GM19372 (cell line): ENCODE measurements around the gene DIS3.
"Not testable (repeated sequence)": the region's sequence is repeated elsewhere in the genome, so short reads cannot be mapped to it uniquely, and the experiment has no call there.

ENCODE experiments used
- ATAC-seq: cut with Tn5 transposase; IDR thresholded peaks from one replicate; pipeline ENCODE4 v1.9.1; 2021; ENCODE audit warnings: mild to moderate bottlenecking, low read depth, moderate library complexity; ENCODE audit not compliant: unreplicated experiment

Gene DIS3, protein sequence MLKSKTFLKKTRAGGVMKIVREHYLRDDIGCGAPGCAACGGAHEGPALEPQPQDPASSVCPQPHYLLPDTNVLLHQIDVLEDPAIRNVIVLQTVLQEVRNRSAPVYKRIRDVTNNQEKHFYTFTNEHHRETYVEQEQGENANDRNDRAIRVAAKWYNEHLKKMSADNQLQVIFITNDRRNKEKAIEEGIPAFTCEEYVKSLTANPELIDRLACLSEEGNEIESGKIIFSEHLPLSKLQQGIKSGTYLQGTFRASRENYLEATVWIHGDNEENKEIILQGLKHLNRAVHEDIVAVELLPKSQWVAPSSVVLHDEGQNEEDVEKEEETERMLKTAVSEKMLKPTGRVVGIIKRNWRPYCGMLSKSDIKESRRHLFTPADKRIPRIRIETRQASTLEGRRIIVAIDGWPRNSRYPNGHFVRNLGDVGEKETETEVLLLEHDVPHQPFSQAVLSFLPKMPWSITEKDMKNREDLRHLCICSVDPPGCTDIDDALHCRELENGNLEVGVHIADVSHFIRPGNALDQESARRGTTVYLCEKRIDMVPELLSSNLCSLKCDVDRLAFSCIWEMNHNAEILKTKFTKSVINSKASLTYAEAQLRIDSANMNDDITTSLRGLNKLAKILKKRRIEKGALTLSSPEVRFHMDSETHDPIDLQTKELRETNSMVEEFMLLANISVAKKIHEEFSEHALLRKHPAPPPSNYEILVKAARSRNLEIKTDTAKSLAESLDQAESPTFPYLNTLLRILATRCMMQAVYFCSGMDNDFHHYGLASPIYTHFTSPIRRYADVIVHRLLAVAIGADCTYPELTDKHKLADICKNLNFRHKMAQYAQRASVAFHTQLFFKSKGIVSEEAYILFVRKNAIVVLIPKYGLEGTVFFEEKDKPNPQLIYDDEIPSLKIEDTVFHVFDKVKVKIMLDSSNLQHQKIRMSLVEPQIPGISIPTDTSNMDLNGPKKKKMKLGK

DNA sequence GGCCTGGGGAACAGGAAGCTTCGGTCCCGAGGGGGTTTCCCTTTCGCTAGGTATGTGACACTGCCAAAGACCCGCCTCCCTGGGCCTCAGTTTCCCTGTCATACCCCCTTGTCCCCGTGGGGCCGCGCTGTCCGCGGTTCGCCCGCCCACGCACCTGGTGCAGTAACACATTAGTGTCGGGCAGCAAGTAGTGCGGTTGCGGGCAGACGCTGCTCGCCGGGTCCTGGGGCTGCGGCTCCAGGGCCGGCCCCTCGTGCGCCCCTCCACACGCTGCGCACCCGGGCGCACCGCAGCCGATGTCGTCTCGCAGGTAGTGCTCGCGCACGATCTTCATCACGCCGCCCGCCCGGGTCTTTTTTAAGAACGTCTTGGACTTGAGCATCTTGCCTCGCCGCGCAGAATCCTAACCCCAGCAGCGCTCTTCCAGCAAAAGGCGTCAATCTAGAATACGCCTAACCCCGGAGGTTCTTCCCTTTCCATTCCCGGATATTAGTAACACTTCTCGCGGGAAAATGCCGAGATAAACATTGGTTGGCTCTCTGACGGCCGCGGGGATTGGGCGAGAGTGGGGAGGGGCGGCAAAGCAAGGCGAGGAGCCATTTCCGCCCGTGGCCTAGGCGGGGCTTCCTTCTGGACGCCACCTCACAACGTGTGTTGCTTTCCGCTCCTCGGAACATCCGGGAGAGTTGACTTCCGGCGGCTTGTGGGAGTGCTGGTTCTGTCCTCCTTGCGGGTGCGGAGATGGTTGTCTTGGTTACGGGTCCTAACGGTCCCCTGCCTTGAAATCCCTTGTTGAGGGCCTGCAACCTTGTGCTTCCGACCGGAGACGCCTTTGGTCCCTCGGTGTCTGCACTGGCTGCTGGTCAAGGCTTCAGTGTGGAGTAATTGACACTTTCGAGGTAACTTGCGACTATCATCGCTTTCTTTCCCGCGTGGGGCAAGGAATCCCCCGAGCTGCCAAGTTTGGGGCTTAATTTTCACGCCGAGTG, at the start of gene DIS3, which contains the start of gene PIBF1:
TSS of gene DIS3 (minus strand) at position 450 of the 989 bp plus-strand sequence. CDS start at position 382, 68 bp downstream.
TSS of gene PIBF1 (plus strand) at position 683 of the 989 bp plus-strand sequence. CDS start 1,337 bp downstream, outside the sequence.
- peak; percentile 95 for ATAC-seq

DNA sequence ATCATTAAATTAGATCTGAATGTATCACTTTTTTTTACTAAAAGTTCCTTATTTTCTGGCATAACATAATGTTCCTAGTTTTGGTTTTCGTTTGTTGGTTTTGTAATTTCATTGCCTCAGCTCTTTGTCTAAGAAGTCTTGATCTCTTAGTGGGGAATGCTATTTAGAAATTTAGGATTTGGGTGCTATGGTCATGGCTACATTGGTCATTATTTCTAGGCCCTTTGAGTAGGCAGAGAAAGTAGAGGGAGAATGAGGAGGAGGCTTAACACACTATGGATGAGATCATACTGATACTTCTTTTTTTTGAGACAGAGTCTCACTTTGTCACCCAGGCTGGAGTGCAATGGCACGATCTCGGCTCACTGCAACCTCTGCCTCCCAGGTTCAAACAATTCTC, 42.0 kb upstream of the DIS3 start:
- ATAC-seq: no peak

DNA sequence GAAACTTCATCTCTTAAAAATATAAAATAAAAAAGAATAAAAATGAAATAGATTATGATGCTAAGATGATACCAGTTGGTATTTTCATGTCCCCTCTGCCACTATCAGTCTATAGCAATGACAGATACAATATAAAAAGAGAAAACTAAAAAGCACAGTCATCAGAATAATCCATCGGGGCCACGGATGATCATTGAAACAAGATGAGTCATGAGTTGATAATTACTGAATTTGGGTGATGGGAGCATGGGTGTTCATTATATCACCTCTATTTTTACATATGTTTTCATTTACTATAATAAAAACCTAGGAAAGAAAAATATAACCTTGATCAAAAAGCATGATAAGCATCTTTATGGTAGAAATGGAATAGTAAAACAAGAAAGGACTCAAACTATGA, 41.4 kb upstream of the DIS3 start:
- ATAC-seq: no peak

DNA sequence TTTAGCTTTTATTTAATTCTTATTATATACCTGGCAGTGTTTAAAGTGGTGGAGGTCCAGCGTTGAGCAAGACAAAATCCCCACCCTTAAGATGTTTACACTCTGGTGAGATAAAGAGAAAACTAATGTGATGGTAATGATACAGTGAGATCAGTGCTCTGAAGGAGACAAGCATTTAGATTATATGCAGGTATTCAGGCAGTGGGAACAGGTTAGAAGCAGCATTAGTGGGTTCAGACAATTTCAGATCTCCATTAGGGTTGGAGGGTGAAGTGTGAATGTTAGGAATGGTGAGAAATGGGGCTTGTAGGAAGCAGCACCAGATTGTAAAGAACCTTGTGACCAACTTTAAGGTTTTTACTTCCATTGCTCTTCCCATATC, 39.2 kb upstream of the DIS3 start:
- no peak for ATAC-seq

DNA sequence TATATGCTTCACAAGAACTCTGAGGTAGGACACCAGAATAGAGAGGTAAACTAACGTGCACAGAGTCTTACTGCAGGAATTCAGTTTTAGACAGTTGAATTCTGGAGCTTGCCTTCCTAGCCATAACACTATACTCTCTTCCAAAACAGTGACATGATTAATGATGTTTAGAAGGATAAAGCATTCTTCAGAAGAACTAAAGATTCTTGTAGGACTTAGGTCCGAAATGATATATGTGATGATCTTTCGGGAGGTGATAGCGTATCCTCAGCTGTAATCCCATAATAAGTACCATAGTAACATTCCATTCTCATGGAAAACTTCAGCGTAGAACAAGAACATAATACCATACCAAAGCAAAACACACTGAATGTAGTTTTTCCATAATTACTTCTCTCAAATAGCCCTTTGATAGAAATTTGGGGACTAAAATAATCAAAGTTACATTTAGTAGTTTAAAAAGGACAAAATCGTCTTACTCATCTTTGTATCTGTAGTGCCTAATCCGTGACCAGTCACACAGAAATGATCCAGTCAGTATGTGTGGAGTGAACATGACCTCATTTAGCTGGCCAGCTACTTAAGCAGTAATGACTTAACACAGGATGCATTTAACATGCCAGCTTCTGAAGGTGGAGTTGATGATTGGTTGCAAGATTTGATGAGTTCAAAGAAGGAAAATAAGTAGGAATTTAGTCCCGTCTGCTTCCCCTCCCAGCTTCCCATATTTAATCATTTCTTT, 38.6 kb upstream of the DIS3 start:
- ATAC-seq: no peak

DNA sequence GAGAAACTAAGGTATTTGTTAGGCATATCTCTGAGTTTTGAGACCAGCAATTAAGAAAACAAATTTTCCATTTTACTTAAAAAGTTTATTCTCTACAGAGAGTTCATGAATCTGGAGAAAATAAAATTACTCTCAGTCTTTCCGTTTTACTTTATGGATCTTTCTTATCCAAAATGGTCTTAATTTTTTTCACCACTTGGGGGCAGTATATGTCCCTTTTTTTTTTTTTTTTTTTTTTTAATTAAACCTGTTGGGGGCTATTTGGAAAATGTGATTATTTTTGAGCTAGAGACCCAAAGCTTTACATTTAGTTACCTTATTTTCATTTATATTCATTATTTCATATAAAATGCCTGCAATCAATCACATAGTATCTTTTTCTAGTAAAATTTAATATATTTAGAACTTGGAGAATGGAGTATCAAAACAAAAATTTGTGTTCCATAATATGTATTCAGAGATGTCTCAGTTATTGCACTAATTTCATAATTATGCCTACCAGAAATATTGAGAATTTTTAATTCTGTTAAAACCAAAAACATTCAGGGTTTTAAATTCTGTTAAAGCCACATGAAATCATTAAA, 27.3 kb upstream of the DIS3 start:
- ATAC-seq: no peak

DNA sequence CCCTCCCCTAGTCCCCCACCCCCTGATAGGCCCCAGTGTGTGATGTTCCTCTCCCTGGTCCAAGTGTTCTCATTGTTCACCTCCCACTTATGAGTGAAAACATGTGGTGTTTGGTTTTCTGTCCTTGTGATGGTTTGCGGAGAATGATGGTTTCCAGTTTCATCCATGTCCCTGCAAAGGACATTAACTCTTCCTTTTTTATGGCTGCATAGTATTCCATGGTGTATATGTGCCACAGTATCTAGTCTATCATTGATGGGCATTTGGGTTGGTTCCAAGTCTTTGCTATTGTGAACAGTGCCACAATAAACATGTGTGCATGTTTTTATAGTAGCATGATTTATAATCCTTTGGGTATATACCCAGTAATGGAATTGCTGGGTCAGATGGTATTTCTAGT, 24.8 kb upstream of the DIS3 start:
- not testable (repeated sequence) for ATAC-seq

DNA sequence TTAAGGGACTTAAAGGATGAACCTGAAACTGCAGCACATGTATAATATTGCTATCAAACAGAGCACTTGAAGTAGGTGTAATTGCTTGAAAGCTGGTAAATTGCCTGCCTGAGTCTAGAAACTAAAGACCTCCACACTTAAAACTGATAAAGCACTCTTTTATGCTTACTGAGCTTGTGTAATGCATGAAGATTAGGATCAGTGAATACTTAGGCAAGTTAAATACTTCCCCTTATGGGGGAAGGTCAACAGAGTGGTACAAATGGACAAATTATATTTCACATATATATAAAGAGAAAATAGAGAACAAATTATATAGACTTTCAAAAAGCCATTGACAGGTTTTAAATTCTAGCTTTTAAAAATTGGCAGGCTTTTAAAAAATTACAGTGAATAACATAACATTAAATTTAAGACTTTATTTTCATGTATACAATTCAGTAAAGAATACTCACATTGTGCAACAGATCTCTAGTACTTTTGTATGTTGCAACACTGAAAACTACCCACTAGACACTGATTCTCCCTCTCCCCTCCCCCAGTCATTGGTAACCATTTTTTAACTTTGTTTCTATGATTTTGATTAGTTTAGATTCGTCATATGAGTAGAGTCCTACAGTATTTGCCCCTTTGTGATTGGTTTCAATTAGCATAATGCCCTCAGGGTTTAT, 24.1 kb upstream of the DIS3 start:
- ATAC-seq: no peak

DNA sequence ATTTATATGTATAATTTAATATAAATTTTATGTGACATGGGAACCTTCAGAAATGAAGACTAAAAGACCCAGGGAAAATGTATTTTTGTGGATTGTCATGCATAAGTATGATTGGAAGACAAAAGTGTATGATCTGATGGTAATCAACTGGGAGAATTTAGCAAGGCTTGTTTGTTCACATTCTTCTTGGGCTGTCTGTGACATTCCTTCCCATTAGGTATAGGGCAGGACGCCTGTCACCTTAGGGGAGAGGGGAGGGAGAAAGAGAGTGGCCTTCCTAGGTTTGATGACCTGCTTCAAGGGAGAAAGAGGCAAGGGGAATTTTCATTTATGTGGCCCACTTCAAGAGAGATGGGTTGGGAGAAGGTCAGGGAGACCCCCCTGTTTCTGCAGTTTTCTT, 22.6 kb upstream of the DIS3 start:
- ATAC-seq: no peak

DNA sequence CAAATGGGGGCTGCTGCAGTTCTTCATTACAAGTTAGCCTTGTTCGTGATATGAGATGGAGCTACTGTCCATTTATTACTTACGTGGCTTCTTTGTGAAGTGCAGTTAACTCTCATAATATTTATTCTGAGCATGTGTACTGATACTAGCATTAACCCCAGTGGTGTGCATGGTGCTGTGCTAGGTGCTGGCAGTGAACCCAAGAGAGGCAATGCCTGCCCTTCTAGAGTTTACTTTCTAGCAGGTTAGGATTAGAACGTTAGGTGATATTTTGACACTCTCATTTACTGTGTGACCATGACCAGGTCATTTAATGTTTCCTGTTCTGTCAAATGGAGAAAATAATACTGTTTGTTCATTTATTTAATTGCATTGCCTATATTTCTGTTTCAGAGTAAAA, 17.1 kb upstream of the DIS3 start:
- ATAC-seq: no peak

DNA sequence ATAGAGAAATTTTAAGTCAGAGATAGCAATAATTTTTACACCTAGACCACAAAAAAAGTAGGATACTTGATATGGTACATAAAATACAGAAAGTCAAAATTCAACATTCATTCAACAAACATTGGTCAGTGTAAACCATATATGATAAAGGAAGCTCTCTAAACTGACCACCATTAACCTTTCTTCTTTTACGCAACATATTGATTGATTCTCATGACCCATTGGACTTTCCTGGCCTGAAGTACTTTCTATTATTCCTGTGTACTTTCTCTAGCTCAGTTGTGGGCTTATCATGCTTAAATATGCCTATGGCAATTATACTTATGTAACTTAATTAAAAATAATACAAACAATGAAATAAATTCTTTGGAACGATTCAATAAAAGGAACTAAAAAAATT, 10.9 kb upstream of the DIS3 start:
- no peak for ATAC-seq

DNA sequence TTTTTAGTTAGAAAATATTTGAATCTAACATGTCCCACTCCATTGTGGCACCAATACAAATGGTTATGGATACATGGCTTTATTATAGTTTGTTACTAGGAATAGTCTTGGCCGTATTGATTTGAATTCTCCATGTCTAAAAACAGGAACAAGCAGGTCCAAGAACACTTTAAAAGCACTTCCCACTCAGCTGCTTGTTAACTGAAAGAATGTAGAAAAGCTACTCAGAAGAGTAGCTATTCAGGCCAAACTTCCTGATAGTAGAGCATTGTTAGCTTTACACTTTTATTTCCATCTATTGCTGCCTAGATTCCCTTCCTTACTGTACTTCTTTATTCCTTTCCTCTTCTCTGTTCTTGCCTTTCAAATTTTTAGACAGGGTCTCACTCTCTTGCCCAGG, 7.1 kb upstream of the DIS3 start:
- ATAC-seq: no peak

DNA sequence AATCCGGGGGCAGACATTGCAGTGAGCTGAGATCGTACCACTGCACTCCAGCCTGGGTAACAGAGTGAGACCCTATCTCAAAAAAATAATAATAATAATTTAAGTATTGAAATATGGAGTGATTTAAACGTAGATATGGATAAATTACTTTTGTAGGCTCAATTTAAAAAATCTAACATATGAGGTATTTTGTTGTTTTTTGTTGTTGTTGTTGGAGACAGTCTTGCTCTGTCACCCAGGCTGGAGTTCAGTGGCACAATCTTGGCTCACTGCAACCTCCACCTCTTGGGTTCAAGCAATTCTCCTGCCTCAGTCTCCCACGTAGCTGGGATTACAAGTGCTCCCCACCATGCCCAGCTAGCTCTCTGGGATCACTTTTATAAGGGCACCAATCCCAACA, 3.0 kb upstream of the DIS3 start:
- ATAC-seq: not testable (repeated sequence)

DNA sequence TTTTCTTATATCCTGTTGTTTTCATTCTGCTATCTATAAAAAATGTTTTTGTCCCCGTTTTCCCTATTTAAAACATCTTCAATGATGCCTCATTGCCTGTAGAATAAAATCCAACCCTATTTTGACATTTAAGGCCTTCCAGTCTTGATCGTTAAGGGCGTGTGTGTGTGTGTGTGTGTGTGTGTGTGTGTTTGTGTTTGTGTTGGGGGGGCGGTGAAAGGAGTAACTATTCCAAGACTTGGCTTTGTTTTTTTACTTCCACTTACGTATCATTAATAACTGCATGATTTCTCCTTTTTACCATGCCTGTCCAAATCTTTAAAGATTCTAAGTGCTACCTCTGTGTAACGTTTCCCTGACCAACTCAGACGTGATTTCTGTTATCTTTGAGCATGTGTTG, 1.0 kb upstream of the DIS3 start:
- ATAC-seq: no peak

DNA sequence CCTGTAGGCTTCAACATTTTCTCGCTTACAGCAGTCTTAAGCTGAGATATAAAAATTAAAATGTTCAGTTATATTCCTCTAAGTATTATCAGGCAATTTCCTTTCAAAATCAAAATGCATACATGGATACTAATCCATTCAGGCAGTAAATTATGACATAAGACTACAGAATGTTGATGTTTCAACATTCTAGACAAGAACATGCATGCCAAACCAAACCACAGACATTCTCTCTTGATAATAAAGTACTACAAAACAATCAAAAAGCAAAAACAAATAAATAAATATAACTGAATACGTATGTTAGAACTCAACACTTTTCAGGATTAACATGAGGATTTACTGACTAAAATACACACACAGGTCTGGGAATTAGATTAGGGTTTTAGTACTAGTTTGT, 7.7 kb downstream of the DIS3 start:
- ATAC-seq: no peak

DNA sequence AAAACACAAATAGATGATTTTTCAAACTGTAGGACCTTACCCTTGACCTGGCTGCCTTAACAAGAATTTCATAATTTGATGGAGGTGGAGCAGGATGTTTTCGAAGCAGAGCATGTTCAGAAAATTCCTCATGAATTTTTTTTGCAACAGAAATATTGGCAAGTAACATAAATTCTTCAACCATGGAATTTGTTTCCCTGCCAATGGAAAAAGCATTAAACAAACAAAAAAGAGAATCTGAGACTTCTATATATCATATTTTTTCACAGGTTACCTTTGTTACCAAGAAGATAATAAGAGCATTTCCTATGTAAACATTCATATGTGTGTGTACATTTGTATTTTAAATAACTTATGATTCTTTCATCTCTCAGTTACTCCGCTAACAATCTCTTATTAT, 18.3 kb downstream of the DIS3 start:
- ATAC-seq: no peak

DNA sequence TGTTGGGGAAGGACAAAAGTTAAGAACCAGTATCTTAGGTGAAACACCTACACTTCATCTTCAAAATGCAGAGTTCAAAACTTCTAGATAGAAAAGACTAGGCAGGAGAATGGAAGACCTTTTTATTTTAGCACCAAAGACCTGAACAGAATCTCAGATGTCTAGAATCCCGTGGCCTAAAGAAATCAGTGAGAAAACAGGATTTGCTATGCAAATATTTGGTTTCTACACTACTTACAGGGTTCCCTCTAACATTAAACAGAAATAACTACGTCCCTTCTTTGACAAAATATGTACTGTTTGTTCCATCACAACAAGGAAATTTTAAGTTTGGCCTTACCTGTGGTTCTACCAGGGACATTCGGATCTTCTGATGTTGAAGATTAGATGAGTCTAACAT, 21.5 kb downstream of the DIS3 start:
- no peak for ATAC-seq

DNA sequence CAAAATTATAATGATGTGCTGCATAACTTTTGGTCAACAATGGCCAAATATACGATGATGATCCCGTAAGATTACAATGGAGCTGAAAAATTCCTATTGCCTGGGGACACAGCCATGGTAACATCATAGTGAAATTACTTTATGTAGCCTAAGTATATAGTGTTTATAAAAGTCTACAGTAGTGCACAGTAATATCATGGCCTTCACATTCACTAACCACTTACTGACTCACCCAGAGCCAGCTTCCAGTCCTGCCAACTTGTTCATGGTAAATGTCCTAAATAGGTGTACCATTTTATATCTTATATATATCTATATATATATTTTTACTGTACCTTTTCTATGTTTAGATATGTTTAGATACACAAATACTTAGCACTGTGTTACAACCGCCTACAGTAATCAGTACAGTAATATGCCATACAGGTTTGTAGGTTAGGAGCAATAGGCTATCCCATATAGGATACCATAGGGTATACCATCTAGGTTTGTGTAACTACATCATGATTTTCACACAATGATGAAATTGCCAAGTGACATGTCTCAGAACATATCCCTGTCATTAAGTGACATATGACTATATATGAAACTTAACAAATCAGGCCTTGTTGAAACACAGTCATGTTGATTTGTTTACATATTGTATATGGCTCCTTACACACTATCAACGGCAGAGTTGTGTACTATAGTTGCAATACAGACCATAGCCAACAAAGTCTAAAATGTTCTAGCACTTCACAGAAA, 23.7 kb downstream of the DIS3 start:
- no peak for ATAC-seq
